Measurements from ENCODE around the gene RTN1. TPM values are rescaled to one million over a fixed set of nuclear protein-coding genes. Genes with fewer than 3 reads are reported as not detected.

The RTN1 gene
- total RNA-seq, 1 experiment from 2014 or later = 0.05 TPM

GRCh38 chr14:59585891-59586554 lies 284.6 kb downstream of the RTN1 start:
- in situ Hi-C loops (cut with HindIII; ENCODE audit: low pct_unique_long_range_greater_than_20kb, low sequenced_read_pairs) (no loop called here), intact Hi-C loops (cut with micrococcal nuclease; ENCODE audit: unreplicated experiment) (no loop called here)
- TF ChIP-seq SIN3A (IDR thresholded peaks at IDR 0.05; ENCODE audit: borderline replicate concordance, insufficient read depth, low read depth, low read length) = no peak
- no peak for TF ChIP-seq CTCF (IDR thresholded peaks at IDR 0.05)
- TF ChIP-seq, protein P1, sequence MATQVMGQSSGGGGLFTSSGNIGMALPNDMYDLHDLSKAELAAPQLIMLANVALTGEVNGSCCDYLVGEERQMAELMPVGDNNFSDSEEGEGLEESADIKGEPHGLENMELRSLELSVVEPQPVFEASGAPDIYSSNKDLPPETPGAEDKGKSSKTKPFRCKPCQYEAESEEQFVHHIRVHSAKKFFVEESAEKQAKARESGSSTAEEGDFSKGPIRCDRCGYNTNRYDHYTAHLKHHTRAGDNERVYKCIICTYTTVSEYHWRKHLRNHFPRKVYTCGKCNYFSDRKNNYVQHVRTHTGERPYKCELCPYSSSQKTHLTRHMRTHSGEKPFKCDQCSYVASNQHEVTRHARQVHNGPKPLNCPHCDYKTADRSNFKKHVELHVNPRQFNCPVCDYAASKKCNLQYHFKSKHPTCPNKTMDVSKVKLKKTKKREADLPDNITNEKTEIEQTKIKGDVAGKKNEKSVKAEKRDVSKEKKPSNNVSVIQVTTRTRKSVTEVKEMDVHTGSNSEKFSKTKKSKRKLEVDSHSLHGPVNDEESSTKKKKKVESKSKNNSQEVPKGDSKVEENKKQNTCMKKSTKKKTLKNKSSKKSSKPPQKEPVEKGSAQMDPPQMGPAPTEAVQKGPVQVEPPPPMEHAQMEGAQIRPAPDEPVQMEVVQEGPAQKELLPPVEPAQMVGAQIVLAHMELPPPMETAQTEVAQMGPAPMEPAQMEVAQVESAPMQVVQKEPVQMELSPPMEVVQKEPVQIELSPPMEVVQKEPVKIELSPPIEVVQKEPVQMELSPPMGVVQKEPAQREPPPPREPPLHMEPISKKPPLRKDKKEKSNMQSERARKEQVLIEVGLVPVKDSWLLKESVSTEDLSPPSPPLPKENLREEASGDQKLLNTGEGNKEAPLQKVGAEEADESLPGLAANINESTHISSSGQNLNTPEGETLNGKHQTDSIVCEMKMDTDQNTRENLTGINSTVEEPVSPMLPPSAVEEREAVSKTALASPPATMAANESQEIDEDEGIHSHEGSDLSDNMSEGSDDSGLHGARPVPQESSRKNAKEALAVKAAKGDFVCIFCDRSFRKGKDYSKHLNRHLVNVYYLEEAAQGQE (IDR thresholded peaks at IDR 0.05; ENCODE audit: insufficient read depth in 1 of 2, low read depth in 2 of 2, low read length in 1 of 2) = no peak
- TF ChIP-seq TCF7L2 (IDR thresholded peaks at IDR 0.05; ENCODE audit: low read depth, low read length) = no peak
- no peak for TF ChIP-seq POLR2AphosphoS5 (IDR thresholded peaks at IDR 0.05; ENCODE audit: low read depth, low read length)
- H3K4me1 ChIP-seq (ENCODE audit: control insufficient read depth, insufficient read depth, low read length) = no peaks in the 10 kb centered on the region
- no peaks in the 10 kb centered on the region for H3K36me3 ChIP-seq (ENCODE audit: control insufficient read depth, insufficient read depth, low read length)
- ChIA-PET POLR2A (no interaction called here), CTCF (no interaction called here)
- BruUV-seq (replicated peaks) = no TSS peak
- H3K27ac ChIP-seq (ENCODE audit: low read length) = no peak overlapping the region
- no peak overlapping the region for H3K4me3 ChIP-seq (ENCODE audit: low read depth in 2 of 2, low read length in 2 of 2)
- H3K9me3 ChIP-seq (ENCODE audit: control insufficient read depth, insufficient read depth, low read depth, low read length) = no peaks in the 10 kb centered on the region
- DNase-seq (ENCODE audit: low read depth, low spot score) (no peak), ATAC-seq (no peak)
- H3K27me3 ChIP-seq (ENCODE audit: control insufficient read depth, insufficient read depth, low read length) = no peaks in the 10 kb centered on the region

DNA sequence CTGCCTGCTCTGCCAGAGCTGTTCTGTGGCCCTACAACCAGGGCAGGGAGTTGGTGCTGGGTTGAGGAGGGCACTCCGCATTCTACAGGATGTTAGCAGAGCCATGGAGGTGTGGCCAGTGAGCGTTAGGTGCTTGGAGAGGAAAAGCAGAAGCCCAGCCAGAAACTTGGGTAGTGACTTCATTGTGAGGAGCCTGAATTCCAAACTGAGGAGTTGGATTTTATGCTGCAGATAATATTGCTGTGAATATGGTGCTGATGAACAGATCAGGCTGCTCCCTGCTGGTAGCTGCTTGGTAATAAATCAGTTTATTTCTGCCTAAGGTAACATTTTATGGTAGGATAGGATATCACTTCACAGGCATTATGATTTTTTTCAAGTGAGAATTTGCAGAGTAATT lies 286.8 kb downstream of the RTN1 start:
- ATAC-seq (no peak), DNase-seq (ENCODE audit: low read depth, low spot score) (no peak)
- in situ Hi-C loops (cut with HindIII; ENCODE audit: low pct_unique_long_range_greater_than_20kb, low sequenced_read_pairs) (no loop called here), intact Hi-C loops (cut with micrococcal nuclease; ENCODE audit: unreplicated experiment) (no loop called here)
- H3K36me3 ChIP-seq (ENCODE audit: control insufficient read depth, insufficient read depth, low read length) = no peaks in the 10 kb centered on the region
- ChIA-PET CTCF (interaction anchor here (0.6 kb wide), 1 partner anchor 11 kb away, joined by 6 read pairs; no protein-coding TSS in a partner anchor), POLR2A (no interaction called here)
- no TSS peak for BruUV-seq (replicated peaks)
- no peaks in the 10 kb centered on the region for H3K27me3 ChIP-seq (ENCODE audit: control insufficient read depth, insufficient read depth, low read length)
- no peaks in the 10 kb centered on the region for H3K4me1 ChIP-seq (ENCODE audit: control insufficient read depth, insufficient read depth, low read length)
- H3K9me3 ChIP-seq (ENCODE audit: control insufficient read depth, insufficient read depth, low read depth, low read length) = no peaks in the 10 kb centered on the region
- no peak overlapping the region for H3K4me3 ChIP-seq (ENCODE audit: low read depth in 2 of 2, low read length in 2 of 2)
- no peak overlapping the region for H3K27ac ChIP-seq (ENCODE audit: low read length)
- TF ChIP-seq POLR2AphosphoS5 (IDR thresholded peaks at IDR 0.05; ENCODE audit: low read depth, low read length) (no peak), SIN3A (IDR thresholded peaks at IDR 0.05; ENCODE audit: borderline replicate concordance, insufficient read depth, low read depth, low read length) (no peak), TCF7L2 (IDR thresholded peaks at IDR 0.05; ENCODE audit: low read depth, low read length) (no peak), CTCF (IDR thresholded peaks at IDR 0.05) (no peak; the same call in 1 of the 2 replicates)
- TF ChIP-seq, protein P1 (IDR thresholded peaks at IDR 0.05; ENCODE audit: insufficient read depth in 1 of 2, low read depth in 2 of 2, low read length in 1 of 2) = no peak

All from Panc1 (cell line).